SK-N-SH (cell line): Measurements from ENCODE around the gene MVB12B.

Source experiments
- CHD2 ChIP-seq: fragments of 150-350 bp; IDR thresholded peaks from 2 replicates; pipeline ENCODE4 v1.6.1; 2018; ENCODE audit warnings: low read length; ENCODE audit not compliant: partially characterized antibody
- EP300 ChIP-seq, 2 experiments: IDR thresholded peaks; 2 replicates each; pipeline versions ENCODE4 v1.4.0 to v1.6.1; 2012; ENCODE audit warnings: borderline replicate concordance in 1 of 2, low read depth in 1 of 2, low read length in 1 of 2
- JUND ChIP-seq: IDR thresholded peaks from 2 replicates; pipeline ENCODE4 v1.4.0; 2012
- POLR2AphosphoS5 ChIP-seq: IDR thresholded peaks from 2 replicates; pipeline ENCODE4 v1.6.1; 2012; ENCODE audit warnings: low read depth, low read length
- RAD21 ChIP-seq: IDR thresholded peaks from 2 replicates; pipeline ENCODE4 v1.6.1; 2012; ENCODE audit warnings: mild to moderate bottlenecking, low read length
- SMC3 ChIP-seq: IDR thresholded peaks from 2 replicates; pipeline ENCODE4 v1.6.1; 2012; ENCODE audit warnings: low read depth, low read length, improper control_type of control experiment
- YY1 ChIP-seq: IDR thresholded peaks from 2 replicates; pipeline ENCODE4 v1.4.0; 2012; ENCODE audit warnings: low read depth, mild to moderate bottlenecking
- TF ChIP-seq, protein P1 (sequence below): fragments of 200-600 bp; sonication (generic); IDR thresholded peaks from 2 replicates; pipeline ENCODE4 v1.6.1; 2017; ENCODE audit warnings: antibody characterized with exemption, mild to moderate bottlenecking, moderate library complexity

- TF ChIP-seq YY1, result no peak
- TF ChIP-seq, protein P1, sequence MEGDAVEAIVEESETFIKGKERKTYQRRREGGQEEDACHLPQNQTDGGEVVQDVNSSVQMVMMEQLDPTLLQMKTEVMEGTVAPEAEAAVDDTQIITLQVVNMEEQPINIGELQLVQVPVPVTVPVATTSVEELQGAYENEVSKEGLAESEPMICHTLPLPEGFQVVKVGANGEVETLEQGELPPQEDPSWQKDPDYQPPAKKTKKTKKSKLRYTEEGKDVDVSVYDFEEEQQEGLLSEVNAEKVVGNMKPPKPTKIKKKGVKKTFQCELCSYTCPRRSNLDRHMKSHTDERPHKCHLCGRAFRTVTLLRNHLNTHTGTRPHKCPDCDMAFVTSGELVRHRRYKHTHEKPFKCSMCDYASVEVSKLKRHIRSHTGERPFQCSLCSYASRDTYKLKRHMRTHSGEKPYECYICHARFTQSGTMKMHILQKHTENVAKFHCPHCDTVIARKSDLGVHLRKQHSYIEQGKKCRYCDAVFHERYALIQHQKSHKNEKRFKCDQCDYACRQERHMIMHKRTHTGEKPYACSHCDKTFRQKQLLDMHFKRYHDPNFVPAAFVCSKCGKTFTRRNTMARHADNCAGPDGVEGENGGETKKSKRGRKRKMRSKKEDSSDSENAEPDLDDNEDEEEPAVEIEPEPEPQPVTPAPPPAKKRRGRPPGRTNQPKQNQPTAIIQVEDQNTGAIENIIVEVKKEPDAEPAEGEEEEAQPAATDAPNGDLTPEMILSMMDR, result no peak
- no peak for TF ChIP-seq SMC3
- TF ChIP-seq CHD2, result no peak
- TF ChIP-seq RAD21, result no peak
- TF ChIP-seq JUND, result no peak
- TF ChIP-seq POLR2AphosphoS5, result no peak
- TF ChIP-seq EP300 (IDR thresholded peaks at IDR 0.05; ENCODE audit: borderline replicate concordance in 1 of 2, low read depth in 1 of 2, low read length in 1 of 2), result no peak
Measured at GRCh38 chr9:126412905-126413304, 86.3 kb downstream of the MVB12B start.
